Neural progenitor cell (in vitro differentiated cells): Measurements from ENCODE around the gene LGMN. TPM values are rescaled to one million over a fixed set of nuclear protein-coding genes. Genes with fewer than 3 reads are reported as not detected.
A peak's percentile ranks its signal among the peaks of the same experiment; 100 is the strongest.

Experiments
- DNase-seq: peaks from one replicate; pipeline ENCODE4 v3.0.0-alpha.2; 2016; ENCODE audit warnings: low spot score
- H2AFZ ChIP-seq: fragments of 200-600 bp; sonication (generic); replicated peaks from 2 replicates; pipeline ENCODE4 v1.6.1; 2016; ENCODE audit warnings: antibody characterized with exemption
- H3F3A ChIP-seq: fragments of 200-600 bp; sonication (generic); 2 replicates; pipeline ENCODE4 v1.6.1; 2016; ENCODE audit warnings: antibody characterized with exemption, low read depth
- H3K27ac ChIP-seq: fragments of 200-600 bp; sonication (generic); 2 replicates; pipeline ENCODE4 v1.5.1; 2016; ENCODE audit warnings: mild to moderate bottlenecking
- H3K27me3 ChIP-seq: fragments of 200-600 bp; sonication (generic); 2 replicates; pipeline ENCODE4 v1.6.1; 2016; ENCODE audit warnings: mild to moderate bottlenecking, moderate library complexity
- H3K36me3 ChIP-seq: fragments of 200-600 bp; sonication (generic); 2 replicates; pipeline ENCODE4 v1.5.1; 2016
- H3K4me1 ChIP-seq: fragments of 200-600 bp; sonication (generic); 2 replicates; pipeline ENCODE4 v1.6.1; 2016; ENCODE audit warnings: mixed run types
- H3K4me2 ChIP-seq: fragments of 200-600 bp; sonication (generic); 2 replicates; pipeline ENCODE4 v1.6.1; 2016
- H3K4me3 ChIP-seq: fragments of 200-600 bp; sonication (generic); 2 replicates; pipeline ENCODE4 v1.5.1; 2016
- H3K79me2 ChIP-seq: fragments of 200-600 bp; sonication (generic); 2 replicates; pipeline ENCODE4 v1.6.1; 2016; ENCODE audit warnings: low read depth
- H3K9ac ChIP-seq: fragments of 200-600 bp; sonication (generic); 2 replicates; pipeline ENCODE4 v1.6.1; 2016
- H3K9me3 ChIP-seq: fragments of 200-600 bp; sonication (generic); 2 replicates; pipeline ENCODE4 v1.5.1; 2016; ENCODE audit warnings: low read depth
- H4K20me1 ChIP-seq: fragments of 200-600 bp; sonication (generic); 2 replicates; pipeline ENCODE4 v1.6.1; 2016; ENCODE audit warnings: low read depth
- H3K27ac Mint-ChIP-seq: 3 replicates; pipeline ENCODE4 v1.8.0; 2021; ENCODE audit warnings: mixed read lengths
- H3K27me3 Mint-ChIP-seq: 2 replicates; pipeline ENCODE4 v1.8.0; 2022; ENCODE audit warnings: low read depth, mild to moderate bottlenecking, inconsistent platforms, moderate library complexity, mixed read lengths; ENCODE audit not compliant: insufficient read depth
- H3K36me3 Mint-ChIP-seq: 3 replicates; pipeline ENCODE4 v1.8.0; 2021; ENCODE audit warnings: mixed read lengths
- H3K4me1 Mint-ChIP-seq: 3 replicates; pipeline ENCODE4 v1.8.0; 2021; ENCODE audit warnings: mixed read lengths
- H3K4me3 Mint-ChIP-seq: 3 replicates; pipeline ENCODE4 v1.8.0; 2021; ENCODE audit warnings: mild to moderate bottlenecking, moderate library complexity, mixed read lengths
- H3K9me3 Mint-ChIP-seq: 3 replicates; pipeline ENCODE4 v1.8.0; 2020; ENCODE audit warnings: mixed read lengths
- EZH2 ChIP-seq: fragments of 200-600 bp; sonication (generic); IDR thresholded peaks from 2 replicates; pipeline ENCODE4 v1.6.1; 2017; ENCODE audit warnings: antibody characterized with exemption, mild to moderate bottlenecking, moderate library complexity
- EZH2phosphoT487 ChIP-seq: fragments of 200-600 bp; sonication (generic); IDR thresholded peaks from 2 replicates; pipeline ENCODE4 v1.6.1; 2017; ENCODE audit warnings: antibody characterized with exemption
- total RNA-seq: library from RNA; depleted of rRNA; stranded (reverse); fragments of >200 nt; gene quantifications from 2 replicates; pipeline ENCODE4 v1.2.3, GENCODE V29; 2015; ENCODE audit warnings: low replicate concordance
- TF ChIP-seq, protein P1 (sequence below): fragments of 200-600 bp; sonication (generic); IDR thresholded peaks from 2 replicates; pipeline ENCODE4 v1.5.1; 2017; ENCODE audit warnings: antibody characterized with exemption, mild to moderate bottlenecking

The LGMN gene
- total RNA-seq, 1 donor from 2014 or later = 87.0 TPM

DNA sequence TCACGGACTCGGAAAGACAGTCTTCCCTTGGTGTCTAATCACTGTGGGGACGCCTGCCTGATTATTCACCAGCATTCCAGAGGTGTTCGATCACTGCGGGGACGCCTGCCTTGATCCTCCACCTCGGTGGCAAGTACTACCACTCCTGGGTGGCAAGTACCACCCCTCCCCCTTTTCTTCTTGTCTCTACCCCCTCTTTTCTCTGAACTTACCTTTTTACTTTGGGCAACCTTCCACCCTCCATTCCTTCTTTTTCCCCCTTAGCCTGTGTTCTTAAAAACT is 12.0 kb upstream of the LGMN start:
- H3K79me2 ChIP-seq = no peaks in the 10 kb centered on the region
- H3K36me3 ChIP-seq = no peaks in the 10 kb centered on the region
- Mint-ChIP-seq H3K27me3 (no peaks in the 10 kb centered on the region), H3K27ac (no peak overlapping the region), H3K36me3 (no peaks in the 10 kb centered on the region), H3K4me3 (no peak overlapping the region), H3K4me1 (peaks cover 10% of the 10 kb centered on the region), H3K9me3 (peaks cover 2% of the 10 kb centered on the region)
- H3K9me3 ChIP-seq = no peaks in the 10 kb centered on the region
- no peak overlapping the region for H3K27ac ChIP-seq
- TF ChIP-seq EZH2 (no peak), EZH2phosphoT487 (no peak)
- TF ChIP-seq, protein P1, sequence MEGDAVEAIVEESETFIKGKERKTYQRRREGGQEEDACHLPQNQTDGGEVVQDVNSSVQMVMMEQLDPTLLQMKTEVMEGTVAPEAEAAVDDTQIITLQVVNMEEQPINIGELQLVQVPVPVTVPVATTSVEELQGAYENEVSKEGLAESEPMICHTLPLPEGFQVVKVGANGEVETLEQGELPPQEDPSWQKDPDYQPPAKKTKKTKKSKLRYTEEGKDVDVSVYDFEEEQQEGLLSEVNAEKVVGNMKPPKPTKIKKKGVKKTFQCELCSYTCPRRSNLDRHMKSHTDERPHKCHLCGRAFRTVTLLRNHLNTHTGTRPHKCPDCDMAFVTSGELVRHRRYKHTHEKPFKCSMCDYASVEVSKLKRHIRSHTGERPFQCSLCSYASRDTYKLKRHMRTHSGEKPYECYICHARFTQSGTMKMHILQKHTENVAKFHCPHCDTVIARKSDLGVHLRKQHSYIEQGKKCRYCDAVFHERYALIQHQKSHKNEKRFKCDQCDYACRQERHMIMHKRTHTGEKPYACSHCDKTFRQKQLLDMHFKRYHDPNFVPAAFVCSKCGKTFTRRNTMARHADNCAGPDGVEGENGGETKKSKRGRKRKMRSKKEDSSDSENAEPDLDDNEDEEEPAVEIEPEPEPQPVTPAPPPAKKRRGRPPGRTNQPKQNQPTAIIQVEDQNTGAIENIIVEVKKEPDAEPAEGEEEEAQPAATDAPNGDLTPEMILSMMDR = no peak
- H3K4me2 ChIP-seq = no peak overlapping the region
- no peaks in the 10 kb centered on the region for H4K20me1 ChIP-seq
- H3K9ac ChIP-seq = no peak overlapping the region
- DNase-seq = no peak
- no peak overlapping the region for H2AFZ ChIP-seq
- no peaks in the 10 kb centered on the region for H3F3A ChIP-seq
- H3K4me3 ChIP-seq = no peak overlapping the region
- H3K4me1 ChIP-seq = no peaks in the 10 kb centered on the region
- H3K27me3 ChIP-seq = no peaks in the 10 kb centered on the region

DNA sequence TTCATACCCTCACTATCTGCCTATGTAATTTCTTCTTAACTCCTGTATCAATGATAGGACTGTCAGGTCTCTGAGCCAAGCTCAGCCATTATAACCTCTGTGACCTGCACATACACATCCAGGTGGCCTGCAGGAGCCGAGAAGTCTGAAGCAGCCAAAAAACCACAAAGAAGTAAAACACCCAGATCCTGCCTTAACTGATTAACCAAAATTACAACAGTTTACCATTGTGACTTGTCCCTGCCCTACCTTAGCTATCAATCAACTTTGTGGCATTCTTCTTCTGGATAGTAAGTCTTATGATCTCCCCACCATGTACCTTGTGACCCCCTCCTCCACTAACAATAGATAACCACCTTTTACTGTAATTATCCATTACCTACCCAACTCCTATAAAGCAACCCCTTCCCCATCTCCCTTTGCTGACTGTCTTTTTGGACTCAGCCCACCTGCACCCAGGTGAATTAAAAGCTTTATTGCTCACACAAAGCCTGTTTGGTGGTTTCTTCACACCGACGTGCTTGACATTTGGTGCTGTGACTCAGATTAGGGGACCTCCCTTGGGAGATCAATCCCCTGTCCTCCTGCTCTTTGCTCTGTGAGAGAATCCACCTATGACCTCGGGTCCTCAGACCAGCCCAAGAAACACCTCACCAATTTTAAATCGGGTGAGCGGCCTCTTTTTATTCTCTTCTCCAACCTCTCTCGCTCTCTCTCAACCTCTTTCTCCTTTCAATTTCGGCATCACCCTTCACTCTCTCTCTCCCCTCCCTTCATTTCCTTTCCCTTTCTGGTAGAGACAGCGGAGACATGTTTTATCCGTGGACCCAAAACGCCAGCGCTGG is 11.5 kb upstream of the LGMN start:
- no peaks in the 10 kb centered on the region for H3K79me2 ChIP-seq
- TF ChIP-seq EZH2 = no peak
- no peak for TF ChIP-seq EZH2phosphoT487
- TF ChIP-seq, protein P1 = no peak
- no peaks in the 10 kb centered on the region for H3K4me1 ChIP-seq
- peaks cover 2% of the 10 kb centered on the region for H3K9me3 Mint-ChIP-seq
- H3K4me1 Mint-ChIP-seq = peaks cover 10% of the 10 kb centered on the region
- H3K4me3 Mint-ChIP-seq = no peak overlapping the region
- no peak for DNase-seq
- no peaks in the 10 kb centered on the region for H3K27me3 ChIP-seq
- no peaks in the 10 kb centered on the region for H3K36me3 Mint-ChIP-seq
- no peak overlapping the region for H3K27ac ChIP-seq
- no peaks in the 10 kb centered on the region for H3F3A ChIP-seq
- no peak overlapping the region for H3K4me3 ChIP-seq
- no peaks in the 10 kb centered on the region for H3K27me3 Mint-ChIP-seq
- H2AFZ ChIP-seq = no peak overlapping the region
- no peaks in the 10 kb centered on the region for H3K9me3 ChIP-seq
- no peak overlapping the region for H3K9ac ChIP-seq
- no peak overlapping the region for H3K4me2 ChIP-seq
- H3K27ac Mint-ChIP-seq = no peak overlapping the region
- no peaks in the 10 kb centered on the region for H3K36me3 ChIP-seq
- no peaks in the 10 kb centered on the region for H4K20me1 ChIP-seq

DNA sequence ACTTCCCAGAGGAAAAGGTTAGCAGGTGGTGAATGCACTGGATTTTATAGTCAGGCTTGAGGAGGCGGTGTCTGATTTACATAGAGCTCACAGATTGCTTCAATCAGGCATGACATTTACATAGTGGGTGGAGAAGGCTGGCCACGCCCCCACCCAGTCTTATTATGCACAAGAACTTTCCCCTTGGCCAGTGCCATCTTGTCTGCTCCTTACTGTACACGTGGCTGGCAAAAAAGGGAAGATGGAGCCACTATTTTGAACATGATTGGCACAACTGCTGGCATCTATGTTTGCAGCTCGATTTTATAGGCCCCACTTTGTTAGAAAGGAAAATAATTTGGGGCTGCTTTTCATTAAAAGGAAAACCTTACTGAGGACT is 10.9 kb upstream of the LGMN start:
- Mint-ChIP-seq H3K4me1 (peaks cover 10% of the 10 kb centered on the region), H3K36me3 (no peaks in the 10 kb centered on the region), H3K27ac (no peak overlapping the region), H3K9me3 (peaks cover 2% of the 10 kb centered on the region), H3K4me3 (no peak overlapping the region), H3K27me3 (no peaks in the 10 kb centered on the region)
- no peak overlapping the region for H3K9ac ChIP-seq
- H4K20me1 ChIP-seq = no peaks in the 10 kb centered on the region
- H3K4me1 ChIP-seq = no peaks in the 10 kb centered on the region
- no peaks in the 10 kb centered on the region for H3K9me3 ChIP-seq
- no peaks in the 10 kb centered on the region for H3F3A ChIP-seq
- peak; percentile 26 for DNase-seq
- TF ChIP-seq EZH2 = no peak
- no peak overlapping the region for H3K4me2 ChIP-seq
- no peaks in the 10 kb centered on the region for H3K36me3 ChIP-seq
- no peak overlapping the region for H2AFZ ChIP-seq
- no peak overlapping the region for H3K4me3 ChIP-seq
- no peak overlapping the region for H3K27ac ChIP-seq
- H3K27me3 ChIP-seq = no peaks in the 10 kb centered on the region
- H3K79me2 ChIP-seq = no peaks in the 10 kb centered on the region

DNA sequence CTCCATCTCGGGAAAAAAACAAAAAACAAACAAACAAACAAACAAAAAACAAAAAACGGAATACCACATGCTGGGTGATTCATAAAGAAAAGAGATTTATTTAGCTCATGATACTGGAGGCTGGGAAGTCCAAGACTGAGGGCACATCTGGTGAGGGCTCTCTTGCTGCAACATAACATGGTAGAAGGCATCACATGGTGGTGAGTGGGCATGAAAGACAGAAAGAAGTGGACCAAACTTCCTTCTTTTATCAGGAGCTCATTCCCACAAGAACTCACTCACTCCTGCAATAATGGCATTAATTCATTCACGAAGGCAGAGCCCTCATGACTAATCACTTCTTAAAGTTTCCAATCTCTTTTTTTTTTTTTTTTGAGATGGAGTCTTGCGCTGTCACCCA is 8.0 kb upstream of the LGMN start:
- no peak overlapping the region for H3K4me3 ChIP-seq
- no peak for DNase-seq
- H3K4me2 ChIP-seq = no peak overlapping the region
- Mint-ChIP-seq H3K4me3 (no peak overlapping the region), H3K27me3 (peaks cover 6% of the 10 kb centered on the region), H3K4me1 (peaks cover 11% of the 10 kb centered on the region), H3K9me3 (peaks cover 2% of the 10 kb centered on the region), H3K27ac (no peak overlapping the region), H3K36me3 (no peaks in the 10 kb centered on the region)
- TF ChIP-seq, protein P1 = no peak
- no peaks in the 10 kb centered on the region for H3K79me2 ChIP-seq
- no peak overlapping the region for H3K27ac ChIP-seq
- peaks cover 9% of the 10 kb centered on the region for H3K4me1 ChIP-seq
- H3K9ac ChIP-seq = no peak overlapping the region
- H3F3A ChIP-seq = no peaks in the 10 kb centered on the region
- no peaks in the 10 kb centered on the region for H3K27me3 ChIP-seq
- no peak overlapping the region for H2AFZ ChIP-seq
- H3K9me3 ChIP-seq = no peaks in the 10 kb centered on the region
- no peaks in the 10 kb centered on the region for H3K36me3 ChIP-seq
- no peaks in the 10 kb centered on the region for H4K20me1 ChIP-seq
